ENCODE measurements around the gene CRACDL.

CRACDL gene

GRCh38 chr2:98849113-98849512 lies 86.9 kb downstream of the CRACDL start:
- Histone ChIP-seq H3K27me3 (ENCODE audit: insufficient read depth, poor library complexity, severe bottlenecking) (no peaks in the 10 kb centered on the region), H3K27ac (replicated peaks) (no peak overlapping the region), H3K4me3 (replicated peaks; ENCODE audit: insufficient read depth, low read length) (no peak overlapping the region)
- DNase-seq (ENCODE audit: low read depth in 1 of 2, low spot score in 1 of 2), result no peak
- no peak for TF ChIP-seq REST (IDR thresholded peaks at IDR 0.05; ENCODE audit: insufficient replicate concordance, low read depth)
- TF ChIP-seq CTCF (IDR thresholded peaks at IDR 0.05; ENCODE audit: insufficient read depth, low read length), result no peak
- TF ChIP-seq SPI1 (IDR thresholded peaks at IDR 0.05; ENCODE audit: borderline replicate concordance, low read depth), result no peak
- no peak for TF ChIP-seq GABPA (IDR thresholded peaks at IDR 0.05; ENCODE audit: low read depth)
- TF ChIP-seq POLR2AphosphoS5 (IDR thresholded peaks at IDR 0.05; ENCODE audit: low read depth), result no peak

- no peak for DNase-seq (ENCODE audit: low read depth in 1 of 2, low spot score in 1 of 2)
- Histone ChIP-seq H3K27ac (replicated peaks) (no peak overlapping the region), H3K27me3 (ENCODE audit: insufficient read depth, poor library complexity, severe bottlenecking) (no peaks in the 10 kb centered on the region), H3K4me3 (replicated peaks; ENCODE audit: insufficient read depth, low read length) (no peak overlapping the region)
- no peak for TF ChIP-seq GABPA (IDR thresholded peaks at IDR 0.05; ENCODE audit: low read depth)
- no peak for TF ChIP-seq CTCF (IDR thresholded peaks at IDR 0.05; ENCODE audit: insufficient read depth, low read length)
Measured at GRCh38 chr2:98847853-98848252, 88.2 kb downstream of the CRACDL start.

- H3K27me3 ChIP-seq (ENCODE audit: insufficient read depth, poor library complexity, severe bottlenecking), result no peaks in the 10 kb centered on the region
- TF ChIP-seq CTCF (IDR thresholded peaks at IDR 0.05; ENCODE audit: insufficient read depth, low read length), result no peak
- TF ChIP-seq GABPA (IDR thresholded peaks at IDR 0.05; ENCODE audit: low read depth), result no peak
- no peak for TF ChIP-seq POLR2AphosphoS5 (IDR thresholded peaks at IDR 0.05; ENCODE audit: low read depth)
- no peak for TF ChIP-seq REST (IDR thresholded peaks at IDR 0.05; ENCODE audit: insufficient replicate concordance, low read depth)
- no peak for TF ChIP-seq SPI1 (IDR thresholded peaks at IDR 0.05; ENCODE audit: borderline replicate concordance, low read depth)
- DNase-seq (ENCODE audit: low read depth in 1 of 2, low spot score in 1 of 2), result no peak
- no peak overlapping the region for H3K27ac ChIP-seq (replicated peaks)
- H3K4me3 ChIP-seq (replicated peaks; ENCODE audit: insufficient read depth, low read length), result no peak overlapping the region
Measured at GRCh38 chr2:98846041-98846440, 90.0 kb downstream of the CRACDL start.

- no peak overlapping the region for H3K27ac ChIP-seq (replicated peaks)
- no peaks in the 10 kb centered on the region for H3K27me3 ChIP-seq (ENCODE audit: insufficient read depth, poor library complexity, severe bottlenecking)
- H3K4me3 ChIP-seq (replicated peaks; ENCODE audit: insufficient read depth, low read length), result no peak overlapping the region
- TF ChIP-seq REST (IDR thresholded peaks at IDR 0.05; ENCODE audit: insufficient replicate concordance, low read depth), result no peak
- TF ChIP-seq GABPA (IDR thresholded peaks at IDR 0.05; ENCODE audit: low read depth), result no peak
- TF ChIP-seq CTCF (IDR thresholded peaks at IDR 0.05; ENCODE audit: insufficient read depth, low read length), result no peak
- no peak for TF ChIP-seq SPI1 (IDR thresholded peaks at IDR 0.05; ENCODE audit: borderline replicate concordance, low read depth)
- no peak for TF ChIP-seq POLR2AphosphoS5 (IDR thresholded peaks at IDR 0.05; ENCODE audit: low read depth)
- no peak for DNase-seq (ENCODE audit: low read depth in 1 of 2, low spot score in 1 of 2)
Measured at GRCh38 chr2:98842136-98842535, 93.9 kb downstream of the CRACDL start.
